Measurements from ENCODE around the gene CFAP298.

Gene CFAP298

DNA sequence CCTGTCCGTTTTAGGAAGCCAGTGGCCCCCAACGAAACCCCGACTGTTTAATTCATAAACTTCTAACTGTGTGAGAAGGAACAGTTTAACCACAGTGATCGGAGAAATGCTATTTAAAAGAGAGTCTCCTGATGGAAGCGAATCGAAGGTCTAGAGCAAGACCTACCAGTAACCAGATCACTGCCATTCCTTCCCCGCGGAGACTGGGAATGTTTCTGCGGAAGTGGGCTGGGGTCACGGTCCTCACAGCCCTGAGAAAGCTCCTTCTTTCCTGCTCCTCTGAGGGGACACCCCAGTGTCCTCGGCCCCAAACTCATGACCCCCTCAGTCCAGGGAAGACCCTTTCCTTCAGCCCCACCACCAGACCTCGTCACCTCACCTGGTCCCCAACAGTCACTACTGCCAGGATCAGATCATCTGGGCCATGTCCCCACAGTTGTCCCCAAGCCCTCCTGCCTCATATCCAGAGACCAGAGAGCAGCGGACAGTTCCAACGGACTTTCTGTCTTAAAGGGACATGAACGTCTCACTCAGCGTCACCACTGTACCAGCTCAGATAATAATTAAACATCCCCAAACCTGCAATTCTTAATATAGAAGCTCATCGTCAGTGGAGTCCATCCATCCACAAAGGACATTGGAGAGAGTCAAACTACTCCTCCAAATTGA lies 27.0 kb downstream of the CFAP298 start, which contains the start of gene TCP10L:
TSS of gene TCP10L (minus strand) at position 482 of the 669 bp plus-strand sequence. CDS start 1,219 bp downstream, outside the sequence.
- H3K27ac Mint-ChIP-seq = no peak within 1 kb of the TSS
- no peaks in the 10 kb centered on the region for H3K27me3 Mint-ChIP-seq (ENCODE audit: low read depth)
- no peaks in the 10 kb centered on the region for H3K9me3 Mint-ChIP-seq
- H3K4me3 Mint-ChIP-seq = no peak within 1 kb of the TSS
- no peaks in the 10 kb centered on the region for H3K4me1 Mint-ChIP-seq (ENCODE audit: low read depth)
- no peaks in the 10 kb centered on the region for H3K36me3 Mint-ChIP-seq (ENCODE audit: low read depth)

DNA sequence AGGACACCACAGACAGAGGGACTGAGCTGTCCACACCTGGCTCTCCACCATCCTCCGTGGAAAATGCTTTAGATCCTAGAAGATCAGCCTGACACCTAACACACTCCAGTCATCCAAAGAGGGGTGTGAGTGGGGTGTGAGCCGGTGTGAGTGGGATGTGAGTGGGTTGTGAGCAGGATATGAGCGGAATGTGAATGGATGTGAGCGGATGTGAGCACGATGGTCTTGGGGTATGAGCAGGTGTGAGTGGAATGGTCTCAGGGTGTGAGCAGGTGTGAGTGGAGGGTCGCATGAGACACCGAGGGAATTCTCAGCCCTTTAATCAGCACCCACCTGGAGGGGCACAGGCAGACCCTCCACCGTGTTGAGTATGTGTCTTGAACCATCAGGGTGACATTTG lies 27.7 kb downstream of the CFAP298 start:
- Mint-ChIP-seq H3K4me1 (ENCODE audit: low read depth) (no peaks in the 10 kb centered on the region), H3K36me3 (ENCODE audit: low read depth) (no peaks in the 10 kb centered on the region), H3K27me3 (ENCODE audit: low read depth) (no peaks in the 10 kb centered on the region), H3K4me3 (no peak overlapping the region), H3K9me3 (no peaks in the 10 kb centered on the region), H3K27ac (no peak overlapping the region)

DNA sequence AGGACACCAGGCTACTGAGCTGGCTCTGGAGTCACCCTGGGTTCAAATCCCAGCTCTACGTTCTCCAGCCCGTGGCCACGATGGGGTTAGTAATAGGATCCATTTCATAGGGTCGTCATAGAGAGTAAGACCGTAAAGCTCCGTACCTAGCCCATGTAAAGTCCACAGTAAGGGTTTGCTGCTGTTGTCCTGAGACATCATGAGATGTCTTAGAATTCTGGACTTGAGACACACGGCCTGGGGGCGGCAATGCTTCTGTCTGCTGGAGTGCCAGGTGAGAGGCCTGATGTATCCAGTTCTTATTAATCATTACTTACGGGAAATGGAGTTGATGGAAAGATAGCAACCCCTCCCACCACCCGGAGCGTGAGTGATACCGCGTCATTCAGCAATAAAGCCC lies 30.4 kb downstream of the CFAP298 start:
- Mint-ChIP-seq H3K4me3 (no peak overlapping the region), H3K27me3 (ENCODE audit: low read depth) (no peaks in the 10 kb centered on the region), H3K4me1 (ENCODE audit: low read depth) (no peaks in the 10 kb centered on the region), H3K9me3 (no peaks in the 10 kb centered on the region), H3K36me3 (ENCODE audit: low read depth) (no peaks in the 10 kb centered on the region), H3K27ac (no peak overlapping the region)

DNA sequence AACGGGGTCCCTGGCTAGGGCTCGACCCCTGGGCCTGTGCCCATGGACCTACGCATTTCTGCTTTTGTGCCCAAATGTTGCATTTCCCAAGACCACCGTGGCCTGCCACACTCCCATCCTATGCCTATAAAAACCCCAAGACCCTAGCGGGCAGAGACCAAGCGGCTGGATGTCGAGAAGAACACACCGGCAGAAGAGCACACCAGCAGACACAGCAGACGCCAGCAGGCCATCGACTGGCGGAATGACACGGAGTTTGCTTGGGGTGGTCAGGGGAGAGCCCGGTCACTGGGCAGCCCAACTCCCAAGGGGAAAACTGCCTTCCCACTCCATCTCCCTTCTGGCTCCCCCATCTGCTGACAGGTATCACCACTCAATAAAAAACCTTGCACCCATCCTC lies 31.2 kb downstream of the CFAP298 start:
- no peaks in the 10 kb centered on the region for H3K4me1 Mint-ChIP-seq (ENCODE audit: low read depth)
- no peak overlapping the region for H3K27ac Mint-ChIP-seq
- H3K36me3 Mint-ChIP-seq (ENCODE audit: low read depth) = no peaks in the 10 kb centered on the region

DNA sequence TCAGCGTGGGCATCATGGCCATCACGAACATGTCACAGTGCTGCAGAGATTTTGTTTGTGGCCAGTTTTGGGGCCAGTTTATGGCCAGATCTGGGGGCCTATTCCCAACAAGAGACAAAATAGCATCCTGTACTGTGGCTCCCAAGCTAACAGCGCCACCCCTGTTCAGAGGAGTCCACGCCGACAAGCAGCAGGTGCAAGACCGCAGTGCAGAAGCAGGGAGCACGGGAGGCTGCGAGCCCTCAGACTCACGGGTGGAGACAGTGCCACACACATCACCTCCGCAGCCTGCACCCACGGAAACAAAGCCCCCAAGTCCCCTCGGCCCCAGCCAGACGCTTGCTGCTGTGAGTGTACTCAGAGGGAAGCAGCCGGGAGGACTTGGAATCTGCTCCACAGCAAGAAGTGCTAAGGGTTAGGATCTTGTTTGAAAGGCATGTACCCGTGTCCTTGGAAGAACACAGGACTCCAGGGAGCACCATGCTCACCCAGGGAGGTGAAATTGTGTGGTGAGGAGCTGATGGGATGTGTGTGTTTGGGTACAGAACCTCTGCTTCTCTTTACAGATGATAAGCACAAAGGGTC lies 34.0 kb downstream of the CFAP298 start:
- no peak overlapping the region for H3K27ac Mint-ChIP-seq
- H3K4me1 Mint-ChIP-seq (ENCODE audit: low read depth) = no peaks in the 10 kb centered on the region
- no peaks in the 10 kb centered on the region for H3K36me3 Mint-ChIP-seq (ENCODE audit: low read depth)
- H3K9me3 Mint-ChIP-seq = no peaks in the 10 kb centered on the region
- no peak overlapping the region for H3K4me3 Mint-ChIP-seq
- no peaks in the 10 kb centered on the region for H3K27me3 Mint-ChIP-seq (ENCODE audit: low read depth)

More for the DNA sequence above, 31.2 kb downstream of the CFAP298 start:
- H3K27me3 Mint-ChIP-seq (ENCODE audit: low read depth) = no peaks in the 10 kb centered on the region
- H3K4me3 Mint-ChIP-seq = no peak overlapping the region
- H3K9me3 Mint-ChIP-seq = no peaks in the 10 kb centered on the region

DNA sequence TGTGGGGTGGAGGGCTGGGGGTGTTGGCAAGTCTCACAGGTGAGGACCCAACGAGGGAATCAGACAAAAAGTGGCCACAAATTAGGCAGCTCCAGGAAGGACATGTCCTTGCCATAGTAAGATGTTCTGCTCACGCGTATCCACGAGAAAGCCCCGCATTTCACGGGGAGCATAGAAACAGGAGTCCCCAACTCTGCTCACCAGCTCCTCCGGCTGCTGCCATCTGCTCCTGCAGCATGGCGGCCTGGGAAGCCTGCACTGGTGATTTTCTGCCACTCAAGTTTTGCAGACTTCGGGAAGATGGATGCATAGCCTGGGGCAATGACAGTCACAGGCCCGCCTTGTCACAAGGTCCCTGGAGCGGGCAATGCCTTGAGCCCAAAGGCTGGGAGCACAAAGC lies 36.2 kb downstream of the CFAP298 start:
- no peak overlapping the region for H3K27ac Mint-ChIP-seq
- H3K4me1 Mint-ChIP-seq (ENCODE audit: low read depth) = peaks cover under 1% of the 10 kb centered on the region
- no peaks in the 10 kb centered on the region for H3K27me3 Mint-ChIP-seq (ENCODE audit: low read depth)
- H3K9me3 Mint-ChIP-seq = no peaks in the 10 kb centered on the region
- no peaks in the 10 kb centered on the region for H3K36me3 Mint-ChIP-seq (ENCODE audit: low read depth)
- H3K4me3 Mint-ChIP-seq = no peak overlapping the region

DNA sequence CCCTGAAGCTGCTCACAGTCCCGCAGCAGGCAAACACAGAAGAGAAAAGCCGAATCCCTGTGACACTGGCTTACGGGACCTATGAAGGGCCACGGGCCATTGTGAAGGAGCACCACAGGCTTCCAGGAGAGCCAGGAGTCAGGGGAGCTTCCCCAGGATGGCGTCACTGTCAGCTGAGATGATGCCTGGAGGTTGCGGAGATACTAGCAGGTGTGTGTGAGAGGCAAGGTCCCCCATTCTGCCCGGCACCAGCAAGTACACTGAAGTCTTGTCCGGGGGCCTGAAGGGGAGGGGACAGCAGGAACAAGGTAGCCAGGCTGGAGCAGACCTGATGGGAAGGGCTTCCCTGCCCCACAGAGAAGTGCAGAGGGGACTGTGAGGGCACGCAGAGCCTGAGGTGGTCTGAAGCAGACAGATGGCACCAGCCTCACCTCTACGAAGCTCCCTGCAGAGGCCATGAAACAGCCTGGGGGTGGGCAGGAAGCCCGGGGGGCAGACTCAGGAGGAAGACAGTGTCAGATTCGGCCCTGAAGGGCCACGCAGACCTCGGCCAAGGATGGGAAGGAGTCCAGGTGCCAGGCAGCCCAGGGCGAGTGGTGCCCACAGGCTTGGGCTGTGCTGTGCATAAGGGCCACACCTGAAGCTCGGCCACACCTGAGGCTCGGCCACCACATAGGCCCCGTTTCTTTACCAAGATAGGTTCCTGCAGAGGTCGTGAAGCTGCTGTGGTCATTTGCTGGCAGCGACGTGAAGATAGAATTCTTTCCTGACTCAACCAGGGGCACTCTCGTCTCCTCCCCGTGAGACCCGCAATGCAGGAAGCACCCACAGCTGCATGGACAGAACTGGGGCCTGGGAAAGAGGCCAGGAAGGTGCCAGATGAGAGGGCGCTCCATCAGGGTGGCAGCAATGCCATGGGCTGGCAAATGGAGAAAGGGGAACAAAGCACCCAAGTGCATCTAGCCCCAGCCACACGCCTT lies 36.9 kb downstream of the CFAP298 start:
- Mint-ChIP-seq H3K4me3 (no peak overlapping the region), H3K36me3 (ENCODE audit: low read depth) (no peaks in the 10 kb centered on the region), H3K27ac (no peak overlapping the region), H3K4me1 (ENCODE audit: low read depth) (peaks cover 7% of the 10 kb centered on the region), H3K9me3 (no peaks in the 10 kb centered on the region), H3K27me3 (ENCODE audit: low read depth) (no peaks in the 10 kb centered on the region)

DNA sequence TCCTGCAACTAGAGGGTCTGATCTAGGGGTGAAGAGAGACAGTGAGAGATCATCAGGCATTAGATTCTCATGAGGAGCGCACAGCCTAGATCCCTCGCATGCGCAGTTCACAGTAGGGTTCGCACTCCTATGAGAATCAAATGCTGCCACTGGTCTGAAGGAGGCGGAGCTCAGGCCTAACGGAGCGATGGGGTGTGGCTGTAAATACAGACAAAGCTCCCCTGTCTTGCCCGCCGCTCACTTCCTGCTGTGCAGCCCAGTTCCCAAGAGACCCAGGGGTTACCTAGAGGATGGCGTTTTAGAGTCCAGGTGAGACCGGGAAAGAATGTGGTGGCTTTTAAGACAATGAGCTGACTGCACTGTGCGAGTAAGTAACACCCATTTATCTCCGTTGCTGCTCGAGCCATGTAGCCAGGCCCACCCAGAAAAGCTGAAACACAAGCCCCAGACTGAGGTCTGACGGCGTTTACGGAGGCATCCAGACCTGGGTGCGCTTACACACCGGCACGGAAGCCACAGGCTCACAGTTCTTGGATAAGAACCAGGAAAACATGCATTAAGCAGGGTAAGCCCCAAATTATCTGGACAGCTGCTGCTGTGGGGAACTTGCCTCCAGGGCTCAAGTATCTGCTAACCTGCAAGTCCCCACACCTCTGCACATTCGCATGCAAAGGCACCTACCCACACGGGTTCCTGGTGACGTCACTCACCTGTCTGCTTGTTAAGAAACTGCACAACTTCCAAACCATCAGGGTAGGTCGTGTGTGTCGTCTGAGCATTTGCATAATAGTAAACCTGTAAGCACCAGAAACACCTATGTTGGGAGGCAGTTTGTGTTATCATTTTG lies 39.4 kb downstream of the CFAP298 start:
- no peak overlapping the region for H3K4me3 Mint-ChIP-seq
- H3K27ac Mint-ChIP-seq = no peak overlapping the region
- no peaks in the 10 kb centered on the region for H3K9me3 Mint-ChIP-seq
- H3K27me3 Mint-ChIP-seq (ENCODE audit: low read depth) = no peaks in the 10 kb centered on the region
- H3K36me3 Mint-ChIP-seq (ENCODE audit: low read depth) = no peaks in the 10 kb centered on the region
- peaks cover 13% of the 10 kb centered on the region for H3K4me1 Mint-ChIP-seq (ENCODE audit: low read depth)

DNA sequence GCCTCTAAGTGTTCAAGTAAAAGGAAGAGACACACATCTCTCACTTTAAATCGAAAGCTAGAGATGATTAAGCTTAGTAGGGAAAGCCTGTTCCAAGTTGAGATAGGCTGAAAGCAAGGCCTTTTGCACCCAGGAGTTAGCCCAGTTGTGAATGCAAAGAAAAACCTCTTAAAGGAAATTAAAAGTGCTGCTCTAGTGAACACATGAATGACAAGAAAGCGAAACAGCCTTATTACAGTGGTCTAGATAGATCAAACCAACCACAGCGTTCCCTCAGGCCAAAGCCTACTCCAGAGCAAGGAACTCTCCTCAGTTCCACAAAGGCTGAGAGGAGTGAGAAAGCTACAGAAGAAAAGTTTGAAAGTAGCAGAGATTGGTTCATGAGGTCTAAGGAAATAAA lies 41.7 kb downstream of the CFAP298 start:
- peaks cover 2% of the 10 kb centered on the region for H3K27me3 Mint-ChIP-seq (ENCODE audit: low read depth)
- peaks cover 13% of the 10 kb centered on the region for H3K4me1 Mint-ChIP-seq (ENCODE audit: low read depth)
- peaks cover 2% of the 10 kb centered on the region for H3K9me3 Mint-ChIP-seq
- peak overlapping the region; percentile 31 for H3K4me3 Mint-ChIP-seq
- no peak overlapping the region for H3K27ac Mint-ChIP-seq
- no peaks in the 10 kb centered on the region for H3K36me3 Mint-ChIP-seq (ENCODE audit: low read depth)

DNA sequence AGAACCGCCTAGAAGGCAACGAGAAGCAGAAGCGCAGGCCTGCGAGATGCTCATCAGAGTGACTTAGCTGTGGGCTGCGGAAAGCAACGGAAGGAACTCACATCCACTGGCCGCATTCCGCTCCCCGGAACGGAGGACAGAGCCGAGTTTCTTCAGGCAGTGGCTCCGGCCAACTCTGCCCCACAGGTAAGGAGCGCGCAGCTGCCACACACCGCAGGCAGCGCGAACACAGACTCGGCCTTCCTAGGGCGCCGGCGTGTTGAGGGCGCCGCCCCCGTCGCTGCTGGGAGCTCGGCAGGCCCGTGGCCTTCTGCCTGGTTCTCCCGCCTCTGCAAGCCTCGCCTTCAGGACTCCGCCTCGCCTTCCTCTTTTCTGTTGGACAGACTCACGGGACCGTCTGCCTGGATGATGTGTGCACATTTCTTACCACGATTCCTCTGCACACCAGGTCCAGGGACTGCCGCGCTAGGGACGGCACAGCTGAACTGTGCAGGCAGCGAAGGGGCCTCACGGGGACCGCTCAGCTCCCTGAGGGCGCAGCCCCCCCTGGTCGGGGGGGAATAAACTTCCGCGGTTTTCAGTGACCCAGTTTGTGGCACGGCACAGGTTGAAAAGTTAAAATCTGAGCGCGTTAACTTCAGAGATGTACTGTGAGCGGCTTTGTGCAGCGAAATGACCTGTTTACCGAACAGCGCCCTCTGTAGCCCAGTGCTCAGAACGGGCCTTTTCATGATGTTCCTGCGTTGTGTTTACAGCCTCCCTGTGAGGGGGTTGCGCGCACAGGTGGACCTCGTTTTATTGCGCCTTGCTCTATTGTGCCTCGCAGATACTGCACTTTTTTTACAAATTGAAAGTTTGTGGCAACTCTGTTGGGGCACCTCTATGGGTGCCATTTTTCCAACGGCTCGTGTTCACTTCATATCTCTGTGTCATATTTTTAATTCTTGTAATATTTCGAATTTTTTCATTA lies 42.6 kb downstream of the CFAP298 start:
- no peaks in the 10 kb centered on the region for H3K36me3 Mint-ChIP-seq (ENCODE audit: low read depth)
- peaks cover 11% of the 10 kb centered on the region for H3K27me3 Mint-ChIP-seq (ENCODE audit: low read depth)
- peak overlapping the region; percentile 22 for H3K27ac Mint-ChIP-seq
- H3K4me1 Mint-ChIP-seq (ENCODE audit: low read depth) = peaks cover 13% of the 10 kb centered on the region
- peaks cover 12% of the 10 kb centered on the region for H3K9me3 Mint-ChIP-seq
- peak overlapping the region; percentile 86 for H3K4me3 Mint-ChIP-seq

DNA sequence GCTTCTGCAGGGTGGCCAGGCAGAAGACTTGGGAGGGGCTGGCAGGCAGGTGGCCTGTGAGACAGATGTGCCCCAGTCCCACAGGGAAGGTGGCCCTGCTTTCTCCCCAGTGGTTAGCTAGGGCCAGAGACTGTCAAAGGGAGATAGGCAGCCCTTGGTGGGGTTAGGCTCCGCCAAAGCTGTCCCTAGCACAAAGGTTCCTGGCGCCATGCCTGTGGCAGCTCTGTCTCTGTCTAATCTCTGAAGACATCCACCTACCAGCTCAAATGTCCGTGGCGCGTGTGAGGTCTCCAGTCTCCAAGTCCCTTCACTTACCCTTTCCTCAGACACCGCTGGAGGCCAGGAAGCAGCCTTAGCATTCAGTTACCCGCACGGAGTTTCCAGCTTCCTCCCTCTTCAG lies 44.6 kb downstream of the CFAP298 start:
- no peak overlapping the region for H3K4me3 Mint-ChIP-seq
- no peak overlapping the region for H3K27ac Mint-ChIP-seq
- peaks cover 13% of the 10 kb centered on the region for H3K27me3 Mint-ChIP-seq (ENCODE audit: low read depth)
- H3K4me1 Mint-ChIP-seq (ENCODE audit: low read depth) = peaks cover 13% of the 10 kb centered on the region
- peaks cover 14% of the 10 kb centered on the region for H3K9me3 Mint-ChIP-seq
- no peaks in the 10 kb centered on the region for H3K36me3 Mint-ChIP-seq (ENCODE audit: low read depth)

DNA sequence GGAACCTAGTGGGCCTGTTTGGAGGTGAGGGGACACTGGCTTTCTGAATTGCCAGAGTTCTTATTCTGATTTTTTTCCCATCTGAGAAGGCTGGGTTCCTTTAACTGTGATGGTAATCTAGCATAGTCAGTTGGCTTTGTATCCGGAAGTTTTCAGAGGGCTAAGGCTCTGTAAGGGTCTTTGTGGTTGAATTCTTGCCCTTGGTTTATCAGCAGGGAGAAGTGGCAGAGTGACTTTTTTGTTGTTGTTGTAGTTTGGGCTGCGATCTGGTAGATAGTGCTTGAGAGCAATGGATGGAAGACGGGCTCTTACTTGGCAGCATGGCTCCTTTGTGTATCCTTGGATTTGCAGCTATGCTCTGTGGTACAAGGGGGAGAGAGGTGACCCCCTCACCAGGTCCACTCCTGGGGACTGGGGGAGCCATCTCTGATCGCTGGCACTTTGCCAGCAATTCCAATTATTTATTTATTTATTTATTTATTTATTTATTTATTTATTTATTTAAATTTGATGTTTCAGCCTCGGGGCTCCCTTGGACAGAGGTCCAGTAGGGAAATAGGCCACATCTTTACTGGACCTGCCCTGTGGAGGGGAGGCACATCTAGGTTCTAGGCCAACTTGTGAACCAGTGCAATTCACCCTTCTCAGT lies 45.3 kb downstream of the CFAP298 start:
- Mint-ChIP-seq H3K4me3 (no peak overlapping the region), H3K9me3 (peaks cover 14% of the 10 kb centered on the region), H3K27ac (no peak overlapping the region), H3K4me1 (ENCODE audit: low read depth) (peaks cover 13% of the 10 kb centered on the region), H3K27me3 (ENCODE audit: low read depth) (peaks cover 13% of the 10 kb centered on the region), H3K36me3 (ENCODE audit: low read depth) (no peaks in the 10 kb centered on the region)
